GM18519 (cell line): ENCODE measurements around the gene SCAPER.

Experiments used
- ATAC-seq: cut with Tn5 transposase; IDR thresholded peaks from one replicate; pipeline ENCODE4 v1.9.1; 2021; ENCODE audit warnings: mild to moderate bottlenecking, moderate library complexity; ENCODE audit not compliant: unreplicated experiment, low FRiP score

Gene SCAPER

GRCh38 chr15:76344893-76345582, 560.1 kb downstream of the SCAPER start:
- ATAC-seq = no peak

- no peak for ATAC-seq
Measured at GRCh38 chr15:76343313-76343996, 561.7 kb downstream of the SCAPER start.

- ATAC-seq = no peak
Measured at GRCh38 chr15:76342382-76343201, 562.5 kb downstream of the SCAPER start.

- ATAC-seq = no peak
Measured at GRCh38 chr15:76342058-76342381, 563.1 kb downstream of the SCAPER start.

DNA sequence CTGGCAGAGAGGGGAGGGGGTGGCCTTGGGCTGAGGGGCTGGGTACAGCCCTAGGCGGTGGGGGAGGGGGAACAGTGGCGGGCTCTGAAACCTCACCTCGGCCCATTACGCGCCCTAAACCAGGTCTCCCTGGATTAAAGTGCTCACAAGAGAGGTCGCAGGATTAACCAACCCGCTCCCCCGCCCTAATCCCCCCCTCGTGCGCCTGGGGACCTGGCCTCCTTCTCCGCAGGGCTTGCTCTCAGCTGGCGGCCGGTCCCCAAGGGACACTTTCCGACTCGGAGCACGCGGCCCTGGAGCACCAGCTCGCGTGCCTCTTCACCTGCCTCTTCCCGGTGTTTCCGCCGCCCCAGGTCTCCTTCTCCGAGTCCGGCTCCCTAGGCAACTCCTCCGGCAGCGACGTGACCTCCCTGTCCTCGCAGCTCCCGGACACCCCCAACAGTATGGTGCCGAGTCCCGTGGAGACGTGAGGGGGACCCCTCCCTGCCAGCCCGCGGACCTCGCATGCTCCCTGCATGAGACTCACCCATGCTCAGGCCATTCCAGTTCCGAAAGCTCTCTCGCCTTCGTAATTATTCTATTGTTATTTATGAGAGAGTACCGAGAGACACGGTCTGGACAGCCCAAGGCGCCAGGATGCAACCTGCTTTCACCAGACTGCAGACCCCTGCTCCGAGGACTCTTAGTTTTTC, 563.6 kb downstream of the SCAPER start:
- no peak for ATAC-seq

- ATAC-seq = no peak
Measured at GRCh38 chr15:76340803-76341365, 564.3 kb downstream of the SCAPER start.

DNA sequence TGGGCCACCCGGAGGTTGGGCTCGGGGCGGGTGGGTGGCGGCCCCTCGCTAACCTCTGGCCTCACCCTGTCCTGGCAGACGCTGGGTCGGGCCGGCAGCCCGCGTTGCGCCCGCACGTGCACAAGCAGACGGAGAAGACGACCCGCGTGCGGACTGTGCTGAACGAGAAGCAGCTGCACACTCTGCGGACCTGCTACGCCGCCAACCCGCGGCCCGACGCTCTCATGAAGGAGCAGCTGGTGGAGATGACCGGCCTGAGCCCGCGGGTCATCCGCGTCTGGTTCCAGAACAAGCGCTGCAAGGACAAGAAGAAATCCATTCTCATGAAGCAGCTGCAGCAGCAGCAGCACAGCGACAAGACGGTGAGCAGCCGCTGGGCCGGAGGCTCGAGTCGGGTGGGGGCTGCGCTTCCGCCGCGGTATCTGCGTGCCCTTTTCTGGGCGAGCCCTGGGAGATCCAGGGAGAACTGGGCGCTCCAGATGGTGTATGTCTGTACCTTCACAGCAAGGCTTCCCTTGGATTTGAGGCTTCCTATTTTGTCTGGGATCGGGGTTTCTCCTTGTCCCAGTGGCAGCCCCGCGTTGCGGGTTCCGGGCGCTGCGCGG, 564.8 kb downstream of the SCAPER start:
- no peak for ATAC-seq

DNA sequence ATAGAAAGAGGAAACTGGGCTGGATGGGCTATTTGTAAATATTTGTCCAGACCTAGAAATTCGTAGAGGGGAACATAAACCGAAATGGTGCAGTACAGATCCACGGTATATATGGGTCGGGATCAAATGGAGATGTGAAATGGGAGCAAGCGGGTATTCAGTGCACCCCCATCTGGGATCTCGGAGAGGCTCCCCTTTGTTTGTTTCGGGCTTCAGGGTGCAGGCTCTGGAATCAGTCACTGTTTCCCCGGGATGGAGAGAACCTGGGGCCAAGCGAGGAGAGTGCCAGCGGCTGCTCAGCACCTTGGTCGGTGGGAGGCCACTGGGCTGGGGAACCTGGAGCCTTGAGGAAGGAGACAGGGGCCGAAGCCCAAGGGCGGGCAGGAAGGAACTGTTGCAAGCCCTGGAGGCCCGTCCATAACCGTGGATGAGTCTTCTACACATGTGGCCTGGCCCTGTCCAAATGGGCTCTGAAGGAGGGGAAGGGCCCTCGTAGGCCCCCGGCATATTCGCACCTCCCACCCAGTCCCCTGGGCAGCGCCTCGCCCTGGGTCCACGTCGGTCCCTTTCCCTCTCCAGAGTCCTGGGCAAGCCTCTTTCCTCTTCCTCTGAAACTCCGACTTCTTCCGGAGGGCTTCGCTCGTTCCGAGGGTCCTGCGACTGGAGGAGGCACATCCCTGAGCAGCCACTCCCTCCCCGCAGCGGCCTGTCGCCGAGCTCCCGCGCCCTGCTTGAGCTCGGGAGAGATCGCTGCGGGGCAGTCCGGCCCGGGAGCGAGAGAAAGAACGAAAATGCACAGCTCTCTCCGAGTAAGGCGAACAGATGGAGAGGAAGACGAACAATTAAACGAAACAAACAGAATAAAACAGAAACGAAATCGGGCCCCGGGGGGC, 565.6 kb downstream of the SCAPER start:
- ATAC-seq = no peak

GRCh38 chr15:76338486-76339304, 566.4 kb downstream of the SCAPER start:
- ATAC-seq = no peak

- no peak for ATAC-seq
Measured at GRCh38 chr15:76337696-76338485, 567.2 kb downstream of the SCAPER start.

- ATAC-seq = no peak
Measured at GRCh38 chr15:76337059-76337695, 568.0 kb downstream of the SCAPER start.

DNA sequence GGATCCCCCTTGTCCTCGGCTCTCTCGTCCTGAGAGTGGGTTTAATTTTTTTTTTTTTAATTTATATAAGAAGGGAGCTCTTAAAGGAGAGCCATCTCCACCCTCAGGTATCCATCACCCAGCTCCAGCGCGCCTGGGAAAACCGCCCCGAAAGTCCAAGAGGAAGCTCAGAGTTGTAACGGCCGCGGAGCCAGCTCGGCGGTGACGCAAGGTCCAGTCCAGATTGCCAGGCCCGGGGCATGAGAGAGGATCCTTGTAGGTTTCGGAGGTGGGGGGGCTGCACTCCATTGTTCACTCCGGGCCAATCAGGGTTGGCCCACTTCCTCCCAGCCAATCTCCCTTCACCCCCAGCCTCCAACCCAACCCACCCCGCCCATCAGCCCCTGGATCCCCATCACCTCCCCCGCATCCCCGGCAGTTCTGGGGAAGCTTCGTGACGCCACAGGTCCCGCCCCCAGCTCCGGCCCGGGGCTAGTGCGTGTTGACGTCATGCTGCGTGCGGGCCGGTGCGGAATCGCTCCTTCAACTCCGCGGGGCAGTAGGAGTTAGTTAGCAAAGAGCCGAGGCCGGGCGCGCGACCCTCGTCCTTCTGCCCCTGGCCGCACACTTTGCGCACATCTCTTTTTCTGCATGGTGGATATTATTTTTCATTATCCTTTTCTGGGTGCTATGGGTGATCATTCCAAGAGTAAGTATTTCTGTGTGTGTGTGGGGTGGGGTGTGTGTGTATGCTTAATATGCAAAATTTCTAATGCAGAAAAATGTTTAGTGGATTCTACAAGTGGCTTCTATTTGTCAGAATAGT, 568.7 kb downstream of the SCAPER start, which contains the start of gene ISL2:
Gene ISL2 (plus strand): TSS at position 520 of the 805 bp plus-strand sequence. CDS start 111 bp downstream, at position 631.
- no peak for ATAC-seq

- ATAC-seq = no peak
Measured at GRCh38 chr15:76335307-76336253, 569.6 kb downstream of the SCAPER start.

- ATAC-seq = no peak
Measured at GRCh38 chr15:76334438-76335306, 570.5 kb downstream of the SCAPER start.
